T-helper 2 cell treated with Interferon-gamma antibody and Interleukin-4, amounts not matched to agents 100 ng/mL and 5 ng/mL, for 36 hours (primary cell): ENCODE measurements around the gene ERI2. TPM values are rescaled to one million over a fixed set of nuclear protein-coding genes. Genes with fewer than 3 reads are reported as not detected.
"Not testable (repeated sequence)": the region's sequence is repeated elsewhere in the genome, so short reads cannot be mapped to it uniquely, and the experiment has no call there.

Source experiments
- intact Hi-C: fragments of 100-400 bp; cut with micrococcal nuclease; formaldehyde crosslinking; loops from one replicate; pipeline ENCODE4 v1.15.1; 2023
- total RNA-seq: library from RNA; stranded (reverse); gene quantifications from 2 replicates; pipeline ENCODE4 v1.2.3, GENCODE V29; 2022

ERI2 gene
- total RNA-seq, 1 donor from 2014 or later = 16.3 TPM

- intact Hi-C loops = no loop called here
Measured at GRCh38 chr16:20765732-20766131, 40.5 kb downstream of the ERI2 start.

- intact Hi-C loops = not testable (repeated sequence)
Measured at GRCh38 chr16:20764448-20764847, 41.8 kb downstream of the ERI2 start.

- intact Hi-C loops = loop anchor here (1.0 kb wide), 1 partner anchor 22 kb away; the partner anchor contains the start of gene THUMPD1
Measured at GRCh38 chr16:20763461-20764232, 42.6 kb downstream of the ERI2 start, which contains the start of gene ACSM3. ACSM3 (plus strand) TSS chr16:20764014; CDS start chr16:20770035, 6,021 bp downstream.

GRCh38 chr16:20762404-20763123, 43.7 kb downstream of the ERI2 start:
- intact Hi-C loops = loop anchor here (1.0 kb wide), 1 partner anchor 21 kb away; the partner anchor contains the start of gene THUMPD1

- intact Hi-C loops = no loop called here
Measured at GRCh38 chr16:20761175-20761574, 45.1 kb downstream of the ERI2 start.

GRCh38 chr16:20760346-20760745, 45.9 kb downstream of the ERI2 start:
- intact Hi-C loops = no loop called here

GRCh38 chr16:20755799-20756198, 50.5 kb downstream of the ERI2 start:
- intact Hi-C loops = not testable (repeated sequence)

- intact Hi-C loops = no loop called here
Measured at GRCh38 chr16:20755238-20755637, 51.0 kb downstream of the ERI2 start.

- intact Hi-C loops = no loop called here
Measured at GRCh38 chr16:20753727-20754126, 52.5 kb downstream of the ERI2 start.

- intact Hi-C loops = no loop called here
Measured at GRCh38 chr16:20750558-20750957, 55.7 kb downstream of the ERI2 start.

GRCh38 chr16:20749474-20749873, 56.8 kb downstream of the ERI2 start:
- intact Hi-C loops = no loop called here

- intact Hi-C loops = no loop called here
Measured at GRCh38 chr16:20747030-20747816, 59.0 kb downstream of the ERI2 start.

- intact Hi-C loops = no loop called here
Measured at GRCh38 chr16:20746461-20746860, 59.8 kb downstream of the ERI2 start.

Other genes starting within 250 kb of the ERI2 start
- gene ACSM2B, start 230.1 kb downstream of the ERI2 start, total RNA-seq = not detected in 2 replicates
- gene ACSM1, start 108.8 kb downstream of the ERI2 start, total RNA-seq = 0.14 and 0.36 TPM in 2 replicates
- 43.7 and 46.7 TPM in 2 replicates for gene THUMPD1, start 64.7 kb downstream of the ERI2 start, total RNA-seq
- gene ACSM3, start 42.5 kb downstream of the ERI2 start, total RNA-seq = 4.3 and 5.5 TPM in 2 replicates
- 10.2 and 11.6 TPM in 2 replicates for gene REXO5, start 55 bp upstream of the ERI2 start, total RNA-seq
- 12.0 and 13.0 TPM in 2 replicates for gene DCUN1D3, start 93.9 kb upstream of the ERI2 start, total RNA-seq
- 21.7 and 22.2 TPM in 2 replicates for gene LYRM1, start 94.3 kb upstream of the ERI2 start, total RNA-seq